GM18507 (cell line): ENCODE results near the gene C1orf21.

ENCODE experiments used
- DNase-seq: peaks from one replicate; pipeline ENCODE4 v3.0.0; 2011; ENCODE audit warnings: low read depth; ENCODE audit not compliant: insufficient read length; ENCODE audit errors: extremely low spot score
- FAIRE-seq: peaks from 2 replicates; lab custom pipeline; 2011; peaks lifted over from hg19 to GRCh38; lab: Jason Lieb, UNC

Gene C1orf21

DNA sequence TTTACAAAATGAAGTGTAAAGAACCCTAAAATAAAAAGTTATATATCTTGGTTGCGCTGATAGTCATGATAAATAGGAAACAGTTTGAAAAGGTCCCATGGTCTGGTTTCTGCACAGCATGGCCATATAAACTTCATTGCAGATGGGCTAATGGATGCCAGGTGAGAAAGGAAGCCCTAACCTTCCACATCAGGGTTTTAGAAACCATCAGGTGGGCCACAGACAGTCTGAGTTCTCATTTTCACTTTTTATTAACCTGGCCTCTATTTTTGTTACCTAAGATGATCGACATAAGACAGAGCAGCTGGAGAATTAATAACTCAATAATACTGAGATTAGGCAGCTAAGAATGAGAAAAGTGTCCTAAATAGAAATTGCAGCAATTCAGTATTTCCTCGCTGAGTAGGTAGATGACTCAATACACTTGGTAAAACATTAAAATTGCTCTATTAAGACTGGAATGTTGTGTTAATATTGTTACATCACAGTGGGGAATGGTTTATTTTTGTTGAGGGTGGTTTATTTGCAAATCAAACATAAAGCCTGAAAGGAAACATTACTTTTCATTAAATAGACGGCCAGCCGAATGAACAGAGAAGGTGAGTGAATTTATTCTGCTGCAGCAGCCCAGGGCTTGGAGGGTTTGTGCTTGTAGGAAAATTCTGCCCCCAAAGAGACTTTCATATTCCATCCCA, 21.1 kb downstream of the C1orf21 start:
- FAIRE-seq (no peak), DNase-seq (no peak)

DNA sequence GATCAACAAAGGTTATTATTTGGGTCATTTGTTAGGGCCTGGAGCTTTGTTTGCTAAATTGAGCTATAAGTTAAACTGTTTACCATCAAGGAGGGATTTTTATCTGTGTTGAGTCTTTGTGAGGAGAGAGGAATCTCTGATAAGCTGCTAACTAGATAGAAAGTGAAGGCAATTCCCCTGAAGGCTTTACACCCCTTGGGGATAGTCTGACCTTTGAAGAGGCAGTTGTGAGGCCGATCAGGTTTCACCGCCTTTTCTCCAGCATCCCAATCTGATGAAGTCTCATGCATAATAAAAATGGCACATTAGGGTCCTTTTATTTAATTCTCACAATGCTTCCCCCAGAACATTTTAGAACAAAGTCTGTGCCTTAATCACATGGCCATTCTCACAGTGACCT, 21.8 kb downstream of the C1orf21 start:
- no peak for FAIRE-seq
- no peak for DNase-seq

DNA sequence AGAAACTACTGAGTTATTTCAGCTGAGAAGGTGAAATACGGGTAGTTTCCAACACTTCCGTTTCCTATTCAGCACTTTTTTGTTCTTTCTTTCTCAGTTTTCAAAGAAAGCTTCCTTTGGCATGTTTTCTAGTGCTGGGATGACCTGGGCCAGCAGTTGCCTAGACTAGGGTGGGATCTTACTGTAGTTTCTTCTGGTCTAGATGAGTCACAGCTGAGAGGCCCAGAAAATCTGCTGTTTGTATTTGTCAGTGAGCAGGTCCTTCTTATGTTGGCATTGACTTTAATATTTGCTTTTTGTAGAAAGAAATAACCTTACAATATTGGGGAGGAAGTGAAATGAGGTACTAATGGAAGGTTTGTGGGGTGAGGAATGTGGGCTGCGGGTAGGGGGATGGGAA, 22.2 kb downstream of the C1orf21 start:
- DNase-seq (no peak), FAIRE-seq (no peak)

DNA sequence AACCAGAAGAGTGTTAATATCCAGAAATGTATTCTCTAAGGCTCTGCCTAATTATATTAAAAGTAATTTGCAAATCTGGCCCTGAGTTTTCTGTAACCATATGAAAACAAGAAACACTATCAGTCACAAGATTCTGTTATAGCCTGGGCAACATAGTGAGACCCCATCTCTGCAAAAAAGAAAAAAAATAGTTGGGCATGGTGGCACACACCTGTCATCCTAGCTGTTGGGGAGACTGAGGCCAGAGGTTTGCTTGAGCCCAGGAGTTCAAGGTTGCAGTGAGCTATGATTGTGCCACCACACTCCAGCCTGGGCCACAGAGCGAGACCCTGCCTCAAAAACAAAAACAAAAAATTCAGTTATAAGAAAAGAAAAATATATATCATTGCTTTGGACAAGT, 25.6 kb downstream of the C1orf21 start:
- no peak for FAIRE-seq
- DNase-seq = no peak

DNA sequence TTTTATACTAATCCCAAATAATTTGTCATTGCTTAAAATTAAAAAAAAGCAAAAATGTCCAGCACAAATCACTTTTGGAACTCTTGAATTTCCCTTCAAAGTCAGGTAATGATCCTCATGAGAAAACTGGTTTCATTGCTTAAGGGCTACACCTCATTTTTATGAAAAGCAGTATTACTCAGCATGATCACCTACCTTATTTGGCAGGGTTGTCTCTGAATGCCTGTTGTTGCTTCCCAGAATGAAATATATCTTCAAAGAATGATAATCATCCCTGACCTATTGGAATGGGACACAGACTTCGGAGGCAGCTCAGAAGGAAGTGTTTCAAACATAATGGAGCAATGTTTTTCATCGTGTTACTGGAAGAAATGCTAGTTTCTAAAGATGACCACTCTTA, 29.7 kb downstream of the C1orf21 start:
- FAIRE-seq = no peak
- DNase-seq = no peak

DNA sequence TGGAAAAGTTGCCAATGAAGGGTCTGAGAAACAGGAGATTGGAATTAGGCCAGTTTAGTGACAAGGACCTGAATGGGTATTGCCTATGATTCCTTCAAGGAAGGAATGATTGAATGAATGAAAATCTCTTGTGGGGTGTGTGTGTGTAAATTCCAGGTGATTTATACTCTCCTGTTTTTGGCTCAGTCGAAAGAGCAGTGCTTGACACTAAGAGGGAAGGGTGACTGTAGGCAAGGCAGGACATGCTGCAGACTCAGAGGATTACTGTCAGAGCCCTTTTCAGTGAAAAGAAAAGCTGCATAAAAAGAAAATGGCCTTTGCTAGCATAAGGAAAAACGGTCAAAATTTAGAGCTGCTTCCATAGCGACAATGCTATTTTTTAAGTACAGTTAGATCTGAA, 30.1 kb downstream of the C1orf21 start:
- FAIRE-seq = no peak

DNA sequence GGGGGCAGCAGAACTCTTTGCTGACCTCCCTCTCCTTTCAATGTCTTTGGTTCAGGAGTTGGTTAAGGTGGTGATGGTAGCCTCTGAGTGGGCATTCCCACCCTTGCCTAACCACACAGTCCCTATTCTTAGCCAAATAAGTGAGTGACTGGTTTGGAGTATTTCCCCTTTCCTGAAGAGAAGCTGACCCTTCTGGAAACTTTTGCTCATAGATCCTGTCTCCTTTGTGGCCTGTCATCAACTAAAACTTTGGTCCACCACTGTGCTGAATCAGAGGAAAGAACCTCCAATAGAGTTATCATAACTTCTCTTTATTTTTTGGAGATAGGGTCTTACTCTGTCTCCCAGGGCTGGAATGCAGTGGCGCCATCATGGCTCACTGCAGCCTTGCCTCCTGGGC, 31.1 kb downstream of the C1orf21 start:
- FAIRE-seq (no peak), DNase-seq (no peak)

More for the DNA sequence above, 30.1 kb downstream of the C1orf21 start:
- no peak for DNase-seq

DNA sequence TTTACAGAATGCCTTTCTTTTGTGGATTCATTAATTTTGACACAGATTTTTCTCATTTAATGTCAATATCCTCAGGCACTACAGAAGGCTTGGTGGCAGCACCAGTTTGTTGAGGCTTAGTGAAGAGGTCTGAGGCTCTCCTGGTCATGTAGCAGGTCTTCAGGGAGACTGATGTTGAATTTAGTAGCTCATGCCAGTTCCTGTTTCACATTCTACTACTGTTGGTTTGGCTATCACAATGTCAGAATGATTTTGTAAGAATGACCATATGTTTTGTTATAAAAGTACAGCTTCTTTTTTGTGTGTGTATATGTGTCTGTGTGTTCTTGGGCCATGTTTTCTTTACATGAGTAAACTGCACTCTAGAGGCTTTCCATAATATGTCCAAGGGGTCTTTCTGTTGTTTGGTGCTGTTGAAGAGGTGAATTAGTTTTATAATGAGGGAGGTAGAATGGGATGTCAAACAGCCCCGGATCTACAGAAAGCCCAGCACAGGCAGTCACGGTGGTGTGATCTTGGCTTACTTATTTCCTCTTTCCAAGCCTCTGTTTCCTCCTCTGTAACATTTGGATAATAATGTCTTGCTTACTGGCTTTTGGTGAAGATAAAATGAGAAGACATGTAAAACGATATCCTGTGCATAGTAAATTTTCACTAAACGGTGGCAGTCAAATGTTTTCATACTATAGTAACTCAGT, 32.0 kb downstream of the C1orf21 start:
- DNase-seq = no peak
- no peak for FAIRE-seq

DNA sequence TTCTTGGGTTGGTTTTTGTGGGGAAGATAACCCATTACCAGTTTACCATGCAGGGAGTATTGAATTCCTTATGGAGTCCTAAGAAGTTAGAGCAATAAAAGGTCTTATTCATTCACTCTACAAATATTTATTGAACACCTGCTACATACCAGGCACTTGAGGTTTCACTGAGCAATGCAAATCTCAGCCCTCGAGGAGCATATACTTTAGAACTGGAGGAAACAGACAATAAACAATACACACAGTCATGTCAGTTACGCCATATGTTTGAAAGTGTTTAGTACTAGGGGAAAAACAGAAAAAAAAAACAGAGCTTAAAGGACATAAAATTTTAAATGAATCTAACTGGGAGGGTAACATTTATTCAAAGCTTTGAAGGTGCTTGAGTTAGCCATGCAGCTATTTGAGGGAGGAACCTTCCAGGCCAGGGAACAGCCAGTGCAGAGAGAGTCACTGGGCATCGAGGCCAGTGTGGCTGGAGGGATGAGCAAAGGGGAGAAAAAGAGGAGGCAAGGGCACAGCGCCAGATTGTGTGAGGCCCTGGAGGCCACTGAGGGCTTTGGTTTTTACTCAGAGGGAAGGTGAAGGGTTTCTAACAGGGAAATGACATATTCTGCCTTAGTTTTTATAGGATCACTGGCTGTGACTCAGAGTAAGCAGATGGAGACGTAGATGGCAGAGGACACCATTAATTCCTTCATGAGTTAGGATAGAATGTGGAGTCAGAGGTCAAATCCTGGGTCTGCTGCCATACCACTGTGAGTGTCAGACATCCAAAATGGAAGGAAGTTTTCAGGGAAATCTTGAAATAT, 32.7 kb downstream of the C1orf21 start:
- DNase-seq (no peak), FAIRE-seq (no peak)

DNA sequence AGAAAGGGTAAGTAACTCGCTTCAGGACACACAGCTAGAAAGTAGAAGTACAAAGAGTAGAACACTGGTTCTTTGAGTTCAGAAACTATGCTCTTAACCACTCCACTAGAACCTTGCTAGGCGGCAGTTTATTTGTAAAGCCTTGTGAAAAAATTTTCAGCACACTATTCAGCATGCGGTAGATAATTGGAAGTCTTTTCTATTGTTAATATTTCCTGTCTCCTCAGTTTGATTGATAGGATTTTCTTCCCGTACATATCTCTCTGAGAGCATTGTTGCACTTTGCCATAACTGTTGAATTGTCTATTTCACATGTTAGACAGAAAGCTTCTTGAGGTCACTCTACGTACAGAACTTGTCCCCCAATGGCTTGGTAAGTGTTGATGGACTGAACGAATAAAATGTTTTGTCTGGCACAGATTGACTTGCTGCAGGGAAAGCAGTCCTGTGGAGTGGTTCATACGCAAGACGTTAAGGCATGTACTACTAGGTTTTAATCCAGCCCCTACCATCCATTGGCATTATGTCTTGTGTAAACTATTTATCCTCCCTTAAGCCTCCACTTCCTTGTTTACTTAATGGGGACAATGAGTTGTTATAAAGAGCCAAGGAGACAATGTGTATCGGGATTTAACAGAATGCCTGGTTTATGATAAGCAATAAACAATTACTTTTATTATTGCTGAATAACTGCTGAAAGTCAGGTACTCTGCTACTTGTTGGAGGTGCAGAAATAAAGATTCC, 35.8 kb downstream of the C1orf21 start:
- DNase-seq = no peak
- no peak for FAIRE-seq

DNA sequence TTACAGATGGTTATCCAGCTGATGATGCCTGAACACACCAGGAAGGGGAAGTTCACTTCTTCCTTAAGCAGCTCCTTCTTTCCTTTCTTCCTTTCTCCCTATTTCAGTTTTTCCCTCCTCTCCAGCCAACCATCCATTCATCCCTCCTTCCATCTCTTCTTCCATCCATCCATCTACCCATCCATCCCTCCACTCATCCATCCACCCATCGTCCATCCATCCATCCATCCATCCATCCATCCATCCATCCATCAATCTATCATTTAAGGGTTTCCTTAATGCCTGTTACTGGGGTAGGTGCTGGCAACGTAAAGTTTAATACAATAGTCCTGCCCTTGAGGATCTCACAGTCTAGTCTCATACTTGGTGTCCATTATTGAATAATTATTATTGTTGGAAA, 36.8 kb downstream of the C1orf21 start:
- no peak for FAIRE-seq

DNA sequence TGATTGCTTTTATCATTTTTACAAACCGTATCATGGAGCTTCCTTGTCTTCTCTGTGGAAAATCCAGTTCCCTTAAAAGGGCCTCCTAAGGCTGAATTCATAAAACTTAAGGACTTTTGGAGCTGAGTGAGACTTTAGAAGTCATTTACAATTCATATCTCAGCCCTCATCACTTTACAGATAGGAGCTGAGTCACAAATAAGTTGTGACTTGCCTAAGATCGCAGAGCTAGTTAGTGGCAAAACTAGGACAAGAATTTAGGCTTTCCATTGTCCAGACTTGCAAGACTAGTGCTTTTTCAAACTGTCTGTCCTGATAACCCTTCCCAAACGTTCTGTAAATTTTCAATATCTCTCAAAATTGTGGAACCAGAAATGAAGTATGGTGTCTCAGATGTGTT, 37.3 kb downstream of the C1orf21 start:
- FAIRE-seq = no peak
- no peak for DNase-seq

More for the DNA sequence above, 36.8 kb downstream of the C1orf21 start:
- DNase-seq = no peak

DNA sequence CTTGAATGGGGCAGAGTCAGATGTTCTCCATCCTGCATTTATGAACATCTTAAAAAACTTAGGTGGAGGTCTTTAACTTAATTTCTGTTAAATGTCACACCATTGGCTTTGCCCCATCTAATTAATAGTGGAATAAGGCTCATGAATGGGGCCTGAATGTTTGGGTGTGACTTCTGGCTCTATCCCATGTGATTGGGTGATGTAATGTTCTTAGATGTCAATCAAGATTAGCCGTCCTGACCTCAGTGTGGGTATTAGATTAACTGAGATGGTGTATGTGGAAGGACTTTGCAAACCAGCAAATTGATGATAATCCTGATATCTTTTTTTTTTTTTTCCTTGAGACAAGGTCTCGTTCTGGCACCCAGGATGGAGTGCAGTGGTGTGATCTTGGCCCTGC, 38.1 kb downstream of the C1orf21 start:
- no peak for FAIRE-seq
- no peak for DNase-seq

DNA sequence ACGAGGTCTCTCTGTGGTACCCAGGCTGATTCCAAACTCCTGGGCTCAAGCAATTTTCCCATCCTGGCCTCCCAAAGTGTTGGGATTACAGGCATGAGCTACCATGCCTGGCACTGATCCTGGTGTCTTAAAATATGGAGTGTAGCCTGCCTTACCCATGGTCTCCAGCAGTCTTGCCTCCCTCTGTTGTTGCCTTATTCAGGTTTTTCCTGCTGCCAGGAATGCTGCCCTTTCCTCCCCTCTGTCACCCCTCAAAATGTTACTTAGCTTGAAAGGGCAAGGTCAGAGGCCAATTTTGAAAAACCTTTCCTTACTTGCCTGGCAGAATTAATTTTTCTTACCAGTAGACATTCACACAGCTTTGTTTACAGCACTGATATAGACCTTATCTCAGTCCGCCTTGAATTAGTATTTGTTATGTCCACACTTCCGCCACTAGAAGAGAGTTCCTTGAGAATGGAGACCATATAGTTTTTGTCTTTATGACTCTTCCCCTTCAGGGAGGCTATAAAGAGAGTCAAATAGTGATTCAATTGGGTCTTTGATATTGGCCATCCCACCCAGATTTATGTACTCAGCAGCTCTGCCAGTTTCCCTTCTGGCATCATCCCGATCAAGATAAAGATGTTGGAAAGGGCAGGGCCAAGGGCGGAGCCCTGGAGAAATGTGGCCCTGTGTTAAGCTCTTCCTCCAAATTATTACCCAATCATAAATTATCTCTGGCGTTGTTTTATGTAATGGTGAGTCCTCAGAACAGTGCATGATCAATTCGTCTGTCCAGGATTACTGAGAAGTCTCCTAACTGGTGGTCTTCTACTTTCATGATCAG, 38.8 kb downstream of the C1orf21 start:
- FAIRE-seq = no peak
- no peak for DNase-seq

DNA sequence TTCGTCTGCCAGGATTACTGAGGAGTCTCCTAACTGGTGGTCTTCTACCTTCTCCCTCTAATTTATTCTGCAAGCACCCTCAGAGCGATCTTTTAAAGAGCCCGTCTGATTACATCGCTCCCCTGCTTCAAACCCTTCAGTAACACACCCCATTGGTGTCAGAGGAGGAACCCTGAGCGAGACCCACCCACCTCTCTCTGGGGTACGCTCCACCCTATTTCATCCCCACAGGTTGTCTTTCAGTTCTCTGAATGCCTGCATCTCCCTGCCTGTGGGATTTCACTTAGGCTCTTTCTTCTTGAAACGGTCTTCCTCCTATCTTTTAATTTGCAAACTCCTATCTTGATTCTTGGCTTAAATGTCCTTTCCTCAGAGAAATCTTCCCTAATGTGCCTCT, 39.4 kb downstream of the C1orf21 start:
- FAIRE-seq (no peak), DNase-seq (no peak)

DNA sequence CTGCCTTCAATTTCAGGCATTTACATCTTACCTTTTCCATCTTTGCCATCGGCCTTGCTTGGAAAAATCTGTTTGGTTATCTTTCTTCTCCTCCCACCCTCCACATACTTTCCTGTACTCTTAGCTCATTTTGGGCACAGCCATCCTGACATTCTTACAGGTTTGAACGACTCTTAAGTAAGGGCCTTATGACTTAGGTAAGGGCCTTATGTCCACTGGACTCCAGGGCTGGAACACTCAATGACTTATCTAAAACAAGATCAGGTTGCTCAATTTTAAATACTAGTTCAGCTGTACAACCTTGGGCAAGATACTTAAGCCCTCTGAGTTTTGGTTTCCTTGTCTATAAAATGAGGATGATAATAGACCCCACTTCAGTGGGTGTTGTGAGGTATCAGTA, 40.9 kb downstream of the C1orf21 start:
- FAIRE-seq = no peak

DNA sequence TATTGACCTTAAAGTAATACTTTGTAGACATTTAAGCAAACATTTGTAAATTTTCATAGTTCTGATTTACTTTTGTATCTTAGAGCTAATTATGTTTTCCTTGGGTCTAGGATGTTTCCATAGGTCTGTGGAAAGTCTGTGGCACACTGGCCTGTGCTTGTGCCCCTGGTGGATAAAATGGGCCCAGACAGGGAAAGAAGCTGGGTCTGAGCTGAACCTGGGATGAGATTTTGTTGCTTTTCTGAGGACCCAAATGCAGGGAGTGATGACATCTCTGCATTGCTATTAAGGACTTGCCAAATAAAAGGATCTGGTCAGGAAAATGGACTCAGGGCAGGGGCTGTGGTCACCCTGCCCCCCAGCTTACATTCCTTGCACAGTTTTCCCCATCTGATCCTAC, 41.8 kb downstream of the C1orf21 start:
- FAIRE-seq = no peak

More for the DNA sequence above, 40.9 kb downstream of the C1orf21 start:
- no peak for DNase-seq

DNA sequence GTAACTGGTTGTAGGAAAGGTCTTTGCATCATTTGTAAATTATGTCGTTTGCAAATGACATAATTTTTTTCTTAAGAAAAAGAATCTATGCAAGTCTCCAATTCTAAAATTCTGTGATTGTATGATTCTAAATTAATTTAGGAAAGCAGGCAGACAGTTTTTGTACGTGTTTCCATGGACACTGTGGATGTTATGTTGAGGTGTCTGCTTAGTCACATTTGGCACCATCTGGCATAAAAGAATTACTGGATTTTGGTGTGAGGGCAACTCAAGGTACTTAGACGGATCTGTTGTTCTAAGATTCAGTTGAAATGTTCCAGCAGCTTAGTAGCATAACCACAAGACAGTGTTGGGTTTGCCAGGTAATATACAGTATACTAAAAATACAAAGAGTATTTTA, 42.5 kb downstream of the C1orf21 start:
- FAIRE-seq = no peak

More for the DNA sequence above, 41.8 kb downstream of the C1orf21 start:
- DNase-seq = no peak

DNA sequence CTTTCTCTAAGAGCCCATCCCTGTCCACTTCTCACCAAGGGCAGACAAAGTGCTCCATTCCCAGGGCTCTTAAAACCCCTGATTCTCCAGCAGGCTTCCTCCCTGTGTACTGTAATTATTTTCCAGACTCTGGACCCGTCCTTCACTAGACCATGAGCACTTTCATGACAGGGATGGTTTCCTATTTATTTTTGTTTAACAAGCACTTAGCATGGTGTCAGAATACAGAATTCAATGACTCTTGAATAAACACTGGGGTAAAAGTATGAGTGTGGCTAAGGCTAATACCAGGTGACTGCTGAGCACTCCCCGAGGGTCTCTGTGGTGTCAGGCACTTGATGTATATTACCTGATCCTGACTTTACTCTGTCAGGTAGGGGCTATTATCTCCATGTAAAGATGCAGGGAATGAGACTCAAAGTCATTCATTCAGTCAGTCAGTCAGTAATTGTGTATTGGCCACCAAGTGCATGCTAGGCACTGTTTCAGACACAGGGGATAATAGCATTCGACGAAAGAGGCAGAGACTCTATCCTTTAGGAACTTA, 47.2 kb downstream of the C1orf21 start:
- DNase-seq (no peak), FAIRE-seq (no peak)

More for the DNA sequence above, 42.5 kb downstream of the C1orf21 start:
- no peak for DNase-seq
